HepG2 (cell line): ENCODE data around the gene ARAP1. TPM values are rescaled to one million over a fixed set of nuclear protein-coding genes. Genes with fewer than 3 reads are reported as not detected.

ENCODE experiments used
- ERF ChIP-seq: IDR thresholded peaks from 2 replicates; pipeline ENCODE4 v1.6.1; 2018; ENCODE audit warnings: missing biosample characterization, missing genetic modification reagents
- FOSL1 ChIP-seq: sonication (generic); formaldehyde crosslinking; IDR thresholded peaks from 2 replicates; pipeline ENCODE4 v1.9.0; 2021; ENCODE audit warnings: missing genetic modification reagents, borderline replicate concordance
- IRX3 ChIP-seq: sonication (generic); formaldehyde crosslinking; IDR thresholded peaks from 2 replicates; pipeline ENCODE4 v1.8.1; 2023; ENCODE audit warnings: mild to moderate bottlenecking, low read depth, missing genetic modification reagents, borderline replicate concordance
- JUND ChIP-seq: sonication (generic); formaldehyde crosslinking; IDR thresholded peaks from 2 replicates; pipeline ENCODE4 v1.8.0; 2022; ENCODE audit warnings: mild to moderate bottlenecking, missing genetic modification reagents
- KDM1A ChIP-seq: IDR thresholded peaks from 2 replicates; pipeline ENCODE4 v1.6.1; 2016; ENCODE audit warnings: missing compliant biosample characterization
- MED1 ChIP-seq: sonication (generic); formaldehyde crosslinking; IDR thresholded peaks from 2 replicates; pipeline ENCODE4 v1.4.0; 2020; ENCODE audit warnings: missing genetic modification reagents
- MEF2D ChIP-seq: sonication (generic); formaldehyde crosslinking; IDR thresholded peaks from 2 replicates; pipeline ENCODE4 v1.5.1; 2020; ENCODE audit warnings: mild to moderate bottlenecking, missing genetic modification reagents
- NFATC3 ChIP-seq: sonication (generic); formaldehyde crosslinking; IDR thresholded peaks from 2 replicates; pipeline ENCODE4 v1.5.1; 2020; ENCODE audit warnings: mild to moderate bottlenecking, missing genetic modification reagents
- PHF20 ChIP-seq: sonication (generic); formaldehyde crosslinking; IDR thresholded peaks from 2 replicates; pipeline ENCODE4 v1.5.0; 2020; ENCODE audit warnings: mild to moderate bottlenecking, missing genetic modification reagents
- PREB ChIP-seq: sonication (generic); formaldehyde crosslinking; IDR thresholded peaks from 2 replicates; pipeline ENCODE4 v1.4.0; 2020; ENCODE audit warnings: missing genetic modification reagents
- RFXANK ChIP-seq: IDR thresholded peaks from 2 replicates; pipeline ENCODE4 v1.6.1; 2016
- TEF ChIP-seq: sonication (generic); formaldehyde crosslinking; IDR thresholded peaks from 2 replicates; pipeline ENCODE4 v1.5.0; 2020; ENCODE audit warnings: missing genetic modification reagents
- TOPORS ChIP-seq: sonication (generic); formaldehyde crosslinking; IDR thresholded peaks from 2 replicates; pipeline ENCODE4 v1.8.0; 2023; ENCODE audit warnings: mild to moderate bottlenecking, missing genetic modification reagents
- UBTF ChIP-seq: sonication (generic); formaldehyde crosslinking; IDR thresholded peaks from 2 replicates; pipeline ENCODE4 v1.4.0; 2020; ENCODE audit warnings: mild to moderate bottlenecking, missing genetic modification reagents
- ZFP91 ChIP-seq: sonication (generic); formaldehyde crosslinking; IDR thresholded peaks from 2 replicates; pipeline ENCODE4 v1.9.0; 2022; ENCODE audit warnings: missing genetic modification reagents, mild to moderate bottlenecking, borderline replicate concordance
- ZMAT3 ChIP-seq: sonication (generic); formaldehyde crosslinking; conservative IDR thresholded peaks from 2 replicates; pipeline ENCODE4 v1.7.0; 2021; ENCODE audit warnings: missing genetic modification reagents
- ZNF263 ChIP-seq: sonication (generic); formaldehyde crosslinking; IDR thresholded peaks from 2 replicates; pipeline ENCODE4 v1.4.0; 2020; ENCODE audit warnings: missing genetic modification reagents
- ZNF44 ChIP-seq: sonication (generic); formaldehyde crosslinking; IDR thresholded peaks from 2 replicates; pipeline ENCODE4 v1.5.1; 2020; ENCODE audit warnings: mild to moderate bottlenecking, missing genetic modification reagents
- ZNF577 ChIP-seq: sonication (generic); formaldehyde crosslinking; IDR thresholded peaks from 2 replicates; pipeline ENCODE4 v1.4.0; 2020; ENCODE audit warnings: mild to moderate bottlenecking, low read depth, missing genetic modification reagents, borderline replicate concordance
- ZXDC ChIP-seq: sonication (generic); formaldehyde crosslinking; IDR thresholded peaks from 2 replicates; pipeline ENCODE4 v1.5.0; 2020; ENCODE audit warnings: mild to moderate bottlenecking, missing genetic modification reagents
- polyA plus RNA-seq, 8 experiments: library from polyadenylated mRNA; depleted of rRNA in 3 of 8; stranded (reverse) in 7 of 8; unstranded in 1 of 8; fragments of >200 nt; fragmentation: Illumina TruSeq in 4 of 8; extraction: Trizol in 4 of 8; gene quantifications; 2 replicates each; pipeline versions ENCODE4 v1.2.1 to v1.2.3, GENCODE V29; 2011 to 2016; ENCODE audit warnings: low read depth in 4 of 8, missing spikeins in 1 of 8, mixed read lengths in 1 of 8; ENCODE audit not compliant: insufficient read depth in 1 of 8
- total RNA-seq, 5 experiments: library from RNA; depleted of rRNA; stranded (reverse); fragments of >200 nt; fragmentation: Illumina TruSeq; extraction: Trizol; gene quantifications; 2 replicates each; pipeline ENCODE4 v1.2.3, GENCODE V29; 2016; ENCODE audit warnings: low read depth in 1 of 5

ARAP1 gene
- total and polyA plus RNA-seq, 2 of the 13 experiments (the other 11 are each of a cell fraction or from before 2014, with no cell fraction given): 43.2 to 55.5 TPM

- no peak for TF ChIP-seq ZFP91 (CRISPR knock-in tag)
- peak; percentile 56; the same call in 1 of the 2 replicates for TF ChIP-seq ERF (CRISPR knock-in tag)
- TF ChIP-seq RFXANK (CRISPR knock-in tag): no peak
- peak; percentile 52 for TF ChIP-seq MED1
- TF ChIP-seq UBTF (CRISPR knock-in tag): no peak
- no peak for TF ChIP-seq FOSL1 (CRISPR knock-in tag)
- TF ChIP-seq ZNF577 (CRISPR knock-in tag): no peak
- TF ChIP-seq ZNF44 (CRISPR knock-in tag): no peak
- no peak for TF ChIP-seq ZXDC
- no peak for TF ChIP-seq KDM1A
- no peak for TF ChIP-seq JUND (CRISPR knock-in tag)
- TF ChIP-seq TOPORS (CRISPR knock-in tag): no peak; the same call in 1 of the 2 replicates
- no peak for TF ChIP-seq NFATC3 (CRISPR knock-in tag)
- TF ChIP-seq ZMAT3 (CRISPR knock-in tag): no peak; the same call in 1 of the 2 replicates
- TF ChIP-seq PREB (CRISPR knock-in tag): no peak
- no peak for TF ChIP-seq TEF (CRISPR knock-in tag)
- TF ChIP-seq MEF2D (CRISPR knock-in tag): 0 out of 2 replicates have a peak, but pooled peaks have one; percentile 42
- no peak for TF ChIP-seq PHF20
- no peak for TF ChIP-seq IRX3
- peak; percentile 30; the same call in 1 of the 2 replicates for TF ChIP-seq ZNF263 (CRISPR knock-in tag)
Measured at GRCh38 chr11:72778535-72779494, 26.6 kb upstream of the ARAP1 start (continued).
